Neuronal stem cell (in vitro differentiated cells): ENCODE results near the gene FGFR2.

ENCODE experiments used
- DNase-seq: peaks from one replicate; pipeline ENCODE4 v3.0.0-alpha.2; 2013; ENCODE audit warnings: low spot score
- H2AFZ ChIP-seq: one replicate; pipeline ENCODE4 v1.6.1; 2013; ENCODE audit warnings: mild to moderate bottlenecking, low read length, inconsistent platforms
- H2AK5ac ChIP-seq: 2 replicates; pipeline ENCODE4 v1.6.1; 2013; ENCODE audit warnings: low read depth, mild to moderate bottlenecking, inconsistent platforms, low read length, moderate library complexity, mixed read lengths
- H2BK120ac ChIP-seq: 2 replicates; pipeline ENCODE4 v1.6.1; 2013; ENCODE audit warnings: low read depth, mild to moderate bottlenecking, inconsistent platforms, low read length, moderate library complexity, mixed read lengths
- H2BK12ac ChIP-seq: one replicate; pipeline ENCODE4 v1.6.1; 2013; ENCODE audit warnings: low read length, inconsistent platforms
- H2BK15ac ChIP-seq: 2 replicates; pipeline ENCODE4 v1.6.1; 2013; ENCODE audit warnings: mild to moderate bottlenecking, low read length, inconsistent platforms, mixed read lengths
- H2BK5ac ChIP-seq: one replicate; pipeline ENCODE4 v1.6.1; 2013; ENCODE audit warnings: inconsistent platforms, mild to moderate bottlenecking, low read length, moderate library complexity
- H3K14ac ChIP-seq: one replicate; pipeline ENCODE4 v1.6.1; 2013; ENCODE audit warnings: low read length, inconsistent platforms
- H3K18ac ChIP-seq: 2 replicates; pipeline ENCODE4 v1.6.1; 2013; ENCODE audit warnings: low read length, inconsistent platforms
- H3K23ac ChIP-seq: 2 replicates; pipeline ENCODE4 v1.6.1; 2013; ENCODE audit warnings: low read depth, mild to moderate bottlenecking, mixed read lengths, low read length, inconsistent platforms; ENCODE audit not compliant: poor library complexity
- H3K27ac ChIP-seq: replicated peaks from 3 replicates; pipeline ENCODE4 v1.5.1; 2013; ENCODE audit warnings: low read length, inconsistent platforms
- H3K27me3 ChIP-seq, 3 experiments: 2 replicates each; pipeline ENCODE4 v1.6.1; 2013; ENCODE audit warnings: low read length in 3 of 3, mild to moderate bottlenecking in 2 of 3, inconsistent platforms in 1 of 3, low read depth in 1 of 3, mixed read lengths in 1 of 3, moderate library complexity in 1 of 3; ENCODE audit not compliant: control insufficient read depth in 3 of 3, insufficient read depth in 3 of 3
- H3K36me3 ChIP-seq, 2 donors: replicated peaks in 1 of 2; 2 replicates each; pipeline ENCODE4 v1.6.1; 2013; ENCODE audit warnings: low read length in 2 of 2; ENCODE audit not compliant: control insufficient read depth in 2 of 2, insufficient read depth in 2 of 2
- H3K4ac ChIP-seq: 2 replicates; pipeline ENCODE4 v1.6.1; 2013; ENCODE audit warnings: inconsistent platforms, mild to moderate bottlenecking, low read length, moderate library complexity
- H3K4me1 ChIP-seq, 2 donors: 1 replicate in 1 of 2; 2 replicates in 1 of 2; pipeline ENCODE4 v1.6.1; 2013; ENCODE audit warnings: low read length in 2 of 2, low read depth in 1 of 2; ENCODE audit not compliant: control insufficient read depth in 2 of 2, insufficient read depth in 1 of 2
- H3K4me2 ChIP-seq: one replicate; pipeline ENCODE4 v1.6.1; 2013; ENCODE audit warnings: mild to moderate bottlenecking, low read length, inconsistent platforms; ENCODE audit not compliant: insufficient read depth, poor library complexity, severe bottlenecking
- H3K4me3 ChIP-seq, 2 donors: 2 replicates each; pipeline ENCODE4 v1.5.1; 2013; ENCODE audit warnings: low read length in 2 of 2, mild to moderate bottlenecking in 2 of 2, inconsistent platforms in 1 of 2, moderate library complexity in 1 of 2
- H3K79me1 ChIP-seq: one replicate; pipeline ENCODE4 v1.6.1; 2013; ENCODE audit warnings: low read depth, mild to moderate bottlenecking, inconsistent platforms, low read length, moderate library complexity
- H3K9ac ChIP-seq: one replicate; pipeline ENCODE4 v1.6.1; 2013; ENCODE audit warnings: mild to moderate bottlenecking, low read depth, low read length, inconsistent platforms; ENCODE audit not compliant: poor library complexity
- H3K9me3 ChIP-seq, 2 donors: replicated peaks in 1 of 2; 2 replicates each; pipeline versions ENCODE3 to v1.6.1; 2013; ENCODE audit warnings: low read length in 2 of 2, mild to moderate bottlenecking in 2 of 2, inconsistent platforms in 1 of 2, low read depth in 1 of 2, mixed read lengths in 1 of 2, moderate library complexity in 1 of 2; ENCODE audit not compliant: control insufficient read depth in 2 of 2, insufficient read depth in 1 of 2
- H4K8ac ChIP-seq: one replicate; pipeline ENCODE4 v1.6.1; 2013; ENCODE audit warnings: low read depth, mild to moderate bottlenecking, inconsistent platforms, low read length, moderate library complexity
- H4K91ac ChIP-seq: one replicate; pipeline ENCODE4 v1.6.1; 2013; ENCODE audit warnings: low read length, low read depth, mild to moderate bottlenecking, inconsistent platforms; ENCODE audit not compliant: poor library complexity
- WGBS, 2 donors: extraction: QIAGEN DNeasy Blood & Tissue Kit; methylation state at CpG; one replicate each; pipeline ENCODE4 v1.1.7; 2013; ENCODE audit warnings: missing lambda C conversion rate in 2 of 2, mixed read lengths in 1 of 2; ENCODE audit not compliant: insufficient read length in 2 of 2, insufficient replicate concordance in 1 of 2; ENCODE audit errors: extremely low coverage in 2 of 2; 5-methylcytosine and 5-hydroxymethylcytosine counted together

Gene FGFR2

DNA sequence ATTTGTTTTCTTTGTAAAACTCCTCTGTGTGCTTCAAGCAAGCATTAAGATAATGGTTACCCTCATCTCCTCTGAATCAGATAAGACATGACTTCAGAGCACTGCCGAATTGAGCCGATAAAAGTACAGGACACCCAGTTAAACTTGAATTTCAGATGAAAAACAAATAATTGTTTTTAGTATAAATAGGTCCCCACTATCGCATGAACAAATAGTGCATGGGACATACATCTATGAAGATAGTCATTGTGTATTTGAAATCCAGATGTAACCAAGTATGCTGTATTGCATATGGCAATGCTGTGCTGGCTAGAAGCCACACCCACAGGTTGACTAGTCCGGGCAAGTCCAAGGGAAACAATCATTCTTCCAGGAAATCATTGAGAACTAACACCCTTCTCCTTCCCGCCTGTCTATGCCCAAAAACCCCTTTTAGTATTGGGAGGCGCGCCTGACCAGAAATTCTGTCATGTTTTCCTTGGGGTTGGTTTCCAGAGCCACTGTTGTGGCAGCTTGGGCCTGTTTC lies 12.6 kb upstream of the FGFR2 start:
- no CpG with 5 or more reads among the region's 7 CpGs for WGBS, 2 donors
- Histone ChIP-seq H2AK5ac (no peak overlapping the region), H4K91ac (no peak overlapping the region), H3K9me3 (no peaks in the 10 kb centered on the region), H3K4ac (no peak overlapping the region), H3K4me3 (no peak overlapping the region), H3K23ac (no peak overlapping the region), H2BK120ac (no peak overlapping the region), H3K27me3 (peaks cover 0 to 16% (median 2%) of the 10 kb centered on the region in 3 experiments), H3K4me2 (no peak overlapping the region), H2AFZ (no peak overlapping the region), H3K27ac (no peak overlapping the region), H3K36me3 (no peaks in the 10 kb centered on the region), H4K8ac (no peak overlapping the region), H2BK5ac (no peak overlapping the region), H2BK15ac (no peak overlapping the region), H3K9ac (no peak overlapping the region), H3K4me1 (peaks cover 0 to 1% of the 10 kb centered on the region in 2 donors), H3K18ac (no peak overlapping the region), H3K79me1 (no peaks in the 10 kb centered on the region), H3K14ac (no peak overlapping the region), H2BK12ac (no peak overlapping the region)
- DNase-seq, result no peak

DNA sequence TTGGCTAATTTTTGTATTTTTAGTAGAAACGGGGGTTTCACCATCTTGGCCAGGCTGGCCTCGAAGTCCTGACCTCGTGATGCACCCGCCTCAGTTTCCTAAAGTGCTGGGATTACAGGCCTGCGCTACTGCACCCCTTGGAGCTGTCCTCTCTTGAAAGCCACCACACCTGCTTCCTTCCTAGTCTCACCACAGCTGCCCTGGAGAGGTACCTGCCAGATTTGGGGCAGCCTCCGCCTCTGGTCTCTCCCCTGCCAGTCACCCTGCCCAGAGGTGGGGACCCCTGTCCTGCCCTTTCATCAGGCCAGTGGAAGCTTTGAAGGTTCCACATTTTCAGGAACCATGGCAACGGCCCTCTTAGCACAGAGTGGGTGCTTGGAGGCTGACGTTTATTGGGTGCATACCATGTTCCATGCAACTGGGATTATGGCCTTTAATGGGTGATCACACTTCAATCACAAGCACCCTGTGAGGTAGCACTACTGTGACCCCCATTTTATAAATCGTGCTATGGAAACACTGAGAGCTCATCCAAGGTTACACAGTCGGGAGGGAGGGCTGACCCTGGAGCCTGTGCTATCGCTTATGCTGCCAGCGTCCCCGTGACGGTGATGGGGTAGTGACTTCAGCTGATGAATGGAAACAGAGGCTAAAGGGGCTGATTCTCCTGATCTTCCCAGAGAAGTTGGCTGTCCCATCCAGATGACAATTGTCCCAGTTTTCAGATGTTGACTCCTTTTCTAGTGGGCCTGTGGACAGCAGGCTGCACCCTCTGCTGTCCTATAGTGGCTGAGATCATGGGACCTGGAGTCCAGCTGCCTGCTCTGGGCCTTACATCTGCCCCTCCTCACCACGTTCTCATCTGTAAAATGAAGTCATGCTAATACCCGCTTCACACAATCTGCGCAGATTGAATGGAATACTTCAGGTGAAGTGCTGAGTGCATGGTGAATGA lies 11.5 kb upstream of the FGFR2 start:
- Histone ChIP-seq H3K18ac (peak overlapping the region; percentile 24), H2BK15ac (no peak overlapping the region), H3K36me3 (no peaks in the 10 kb centered on the region), H2AK5ac (peak overlapping the region; percentile 68), H3K23ac (no peak overlapping the region), H3K4me3 (no peak overlapping the region), H3K4ac (no peak overlapping the region), H2BK12ac (no peak overlapping the region), H4K8ac (no peak overlapping the region), H3K9ac (no peak overlapping the region), H4K91ac (no peak overlapping the region), H2AFZ (no peak overlapping the region), H3K4me1 (peaks cover 0 to 1% of the 10 kb centered on the region in 2 donors), H3K79me1 (no peaks in the 10 kb centered on the region), H2BK120ac (no peak overlapping the region), H2BK5ac (no peak overlapping the region), H3K27ac (no peak overlapping the region), H3K4me2 (no peak overlapping the region), H3K9me3 (no peaks in the 10 kb centered on the region), H3K27me3 (peaks cover 0 to 16% (median 2%) of the 10 kb centered on the region in 3 experiments), H3K14ac (no peak overlapping the region)
- WGBS, 2 donors, result no CpG with 5 or more reads among the region's 17 CpGs
- no peak for DNase-seq

DNA sequence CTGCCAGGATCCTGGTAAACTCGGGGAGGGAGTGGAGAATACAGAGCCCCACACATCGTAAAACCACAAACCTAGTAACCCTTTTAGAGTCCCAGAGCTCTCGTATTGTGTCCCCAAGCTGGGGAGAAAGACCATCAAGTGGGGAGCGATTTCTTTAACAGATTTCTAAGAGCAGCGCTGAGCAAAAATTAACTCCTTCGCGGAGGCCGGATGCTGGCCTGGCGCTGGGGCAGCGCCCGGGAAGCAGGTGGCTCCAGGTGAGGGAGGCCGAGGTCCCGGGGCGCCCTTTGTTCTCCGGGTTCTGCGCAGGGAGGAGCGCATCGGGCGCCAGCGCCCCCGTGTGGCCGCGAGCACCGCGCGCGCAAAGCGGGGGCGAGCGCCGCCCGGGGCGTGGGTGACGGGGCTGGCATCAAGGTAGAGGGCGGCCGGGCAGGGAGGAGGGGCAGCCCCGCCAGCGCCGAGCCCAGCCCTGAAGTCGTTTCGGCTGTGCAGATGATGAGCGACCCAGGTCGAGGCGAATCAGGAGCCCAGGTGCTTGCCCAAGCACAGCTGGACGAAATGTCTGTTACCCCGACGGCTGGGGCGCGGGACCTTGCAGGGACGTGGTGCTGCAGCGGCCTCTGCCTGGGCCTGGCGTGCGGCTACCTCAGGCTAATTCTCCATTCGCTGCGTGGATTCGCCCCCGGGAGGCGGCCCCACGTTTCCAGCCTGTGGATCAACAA lies 10.4 kb upstream of the FGFR2 start:
- peaks cover 0 to 18% (median 2%) of the 10 kb centered on the region in 3 experiments for H3K27me3 ChIP-seq
- H3K79me1 ChIP-seq, result no peaks in the 10 kb centered on the region
- no peak overlapping the region for H2BK120ac ChIP-seq
- H2BK12ac ChIP-seq, result peak overlapping the region; percentile 84
- peak overlapping the region; percentile 18 for H3K23ac ChIP-seq
- H2BK5ac ChIP-seq, result no peak overlapping the region
- WGBS, 2 donors, result no CpG with 5 or more reads among the region's 59 CpGs
- H3K18ac ChIP-seq, result peak overlapping the region; percentile 92
- peak overlapping the region; percentile 63 for H3K4me2 ChIP-seq
- peak overlapping the region; percentile 31 for H3K9ac ChIP-seq
- H2AK5ac ChIP-seq, result peak overlapping the region; percentile 45
- no peaks in the 10 kb centered on the region for H3K36me3 ChIP-seq
- H3K4me3 ChIP-seq, result peak overlapping the region in 1 of 2 donors; percentile 57
- no peak for DNase-seq
- no peak overlapping the region for H3K14ac ChIP-seq
- peak overlapping the region; percentile 87 for H2AFZ ChIP-seq
- H3K27ac ChIP-seq, result no peak overlapping the region
- H4K91ac ChIP-seq, result no peak overlapping the region
- no peaks in the 10 kb centered on the region for H3K4me1 ChIP-seq
- no peak overlapping the region for H4K8ac ChIP-seq
- H3K4ac ChIP-seq, result no peak overlapping the region
- peak overlapping the region; percentile 63 for H2BK15ac ChIP-seq
- H3K9me3 ChIP-seq, result no peaks in the 10 kb centered on the region
